Hepatocyte (in vitro differentiated cells): ENCODE measurements around the gene SLC28A2.

Source experiments
- CTCF ChIP-seq: fragments of 200-600 bp; sonication (generic); IDR thresholded peaks from 2 replicates; pipeline ENCODE4 v1.5.1; 2016; ENCODE audit warnings: antibody characterized with exemption, mild to moderate bottlenecking; ENCODE audit not compliant: poor library complexity
- EZH2 ChIP-seq: fragments of 200-600 bp; sonication (generic); IDR thresholded peaks from 2 replicates; pipeline ENCODE4 v1.6.1; 2016; ENCODE audit warnings: antibody characterized with exemption, mild to moderate bottlenecking, borderline replicate concordance
- EZH2phosphoT487 ChIP-seq: fragments of 200-600 bp; sonication (generic); IDR thresholded peaks from one replicate; pipeline ENCODE4 v1.6.1; 2018; ENCODE audit warnings: antibody characterized with exemption, mild to moderate bottlenecking, low read depth, moderate library complexity; ENCODE audit not compliant: unreplicated experiment, severe bottlenecking

- TF ChIP-seq CTCF (no peak), EZH2 (no peak), EZH2phosphoT487 (no peak)
Observed at GRCh38 chr15:45279024-45279698, 27.1 kb downstream of the SLC28A2 start.
